GM19328 (cell line): ENCODE measurements around the gene TNS3.

Source experiments
- ATAC-seq: cut with Tn5 transposase; IDR thresholded peaks from one replicate; pipeline ENCODE4 v1.9.1; 2021; ENCODE audit warnings: mild to moderate bottlenecking, moderate library complexity; ENCODE audit not compliant: unreplicated experiment

Gene TNS3

GRCh38 chr7:47414342-47415317 is 167.3 kb downstream of the TNS3 start:
- no peak for ATAC-seq

GRCh38 chr7:47413526-47414341 is 168.2 kb downstream of the TNS3 start:
- no peak for ATAC-seq

- no peak for ATAC-seq
Observed at GRCh38 chr7:47411901-47412300, 170.0 kb downstream of the TNS3 start.

- no peak for ATAC-seq
Observed at GRCh38 chr7:47411281-47411869, 170.5 kb downstream of the TNS3 start.

- no peak for ATAC-seq
Observed at GRCh38 chr7:47408675-47409074, 173.2 kb downstream of the TNS3 start.

- no peak for ATAC-seq
Observed at GRCh38 chr7:47407821-47408674, 173.9 kb downstream of the TNS3 start.

GRCh38 chr7:47407136-47407535 is 174.8 kb downstream of the TNS3 start:
- ATAC-seq = no peak

- ATAC-seq = no peak
Observed at GRCh38 chr7:47406801-47407129, 175.1 kb downstream of the TNS3 start.

- ATAC-seq = no peak
Observed at GRCh38 chr7:47405921-47406800, 175.8 kb downstream of the TNS3 start.

GRCh38 chr7:47405286-47405904 is 176.5 kb downstream of the TNS3 start:
- ATAC-seq = no peak

- no peak for ATAC-seq
Observed at GRCh38 chr7:47404010-47404409, 177.9 kb downstream of the TNS3 start.

- no peak for ATAC-seq
Observed at GRCh38 chr7:47402941-47403866, 178.7 kb downstream of the TNS3 start.

GRCh38 chr7:47401611-47402570 is 180.0 kb downstream of the TNS3 start:
- no peak for ATAC-seq

GRCh38 chr7:47400741-47401206 is 181.1 kb downstream of the TNS3 start:
- no peak for ATAC-seq

- ATAC-seq = no peak
Observed at GRCh38 chr7:47400001-47400400, 181.9 kb downstream of the TNS3 start.

GRCh38 chr7:47394751-47395252 is 187.1 kb downstream of the TNS3 start:
- no peak for ATAC-seq

GRCh38 chr7:47394216-47394615 is 187.7 kb downstream of the TNS3 start:
- no peak for ATAC-seq
